ENCODE measurements around the gene FSTL4. TPM values are rescaled to one million over a fixed set of nuclear protein-coding genes. Genes with fewer than 3 reads are reported as not detected.
A peak's percentile ranks its signal among the peaks of the same experiment; 100 is the strongest.

The FSTL4 gene
- total RNA-seq, 1 experiment from 2014 or later = 2.1 TPM

DNA sequence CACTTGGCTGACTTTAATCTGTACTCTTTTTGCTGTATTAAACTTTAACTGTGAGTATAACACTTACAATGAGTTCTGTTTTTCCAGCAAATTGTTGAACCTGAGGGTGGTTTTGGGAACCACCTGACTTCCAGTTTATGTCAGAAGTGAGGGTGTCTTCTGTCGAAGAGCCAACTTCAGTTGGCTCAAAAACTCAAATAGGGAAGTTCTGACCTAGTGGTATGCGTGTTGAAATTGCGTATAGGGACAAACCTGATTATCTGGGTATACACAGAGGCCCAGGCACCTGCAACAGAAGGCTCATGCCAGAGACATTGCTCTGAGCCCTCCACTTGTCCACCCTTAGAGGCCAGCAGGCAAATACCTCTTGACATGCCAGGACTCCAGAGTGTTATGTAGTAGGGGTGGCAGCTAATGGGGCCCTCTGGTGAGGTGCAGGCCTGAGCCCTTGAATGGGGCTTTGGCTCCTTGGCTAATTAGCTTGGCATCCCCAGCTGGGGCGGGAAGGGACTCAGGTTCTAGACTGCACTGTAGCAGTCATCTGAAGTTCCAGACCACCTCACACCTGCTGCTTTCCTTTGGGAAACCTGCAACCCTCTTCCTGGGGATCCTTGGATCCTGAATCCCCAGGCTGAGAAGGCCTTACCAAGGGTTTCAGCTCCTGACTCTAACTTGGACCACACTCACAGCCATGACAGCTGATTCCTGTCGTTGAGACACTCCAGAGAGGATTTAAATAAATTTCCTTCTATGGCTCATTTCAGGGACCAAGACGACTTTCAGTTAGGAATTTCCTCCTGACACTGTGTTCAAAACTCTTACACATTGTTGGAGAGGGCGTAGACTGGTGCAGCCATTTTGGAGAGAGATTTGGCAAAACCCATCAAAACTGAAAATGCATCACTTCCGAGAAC lies 370.9 kb downstream of the FSTL4 start:
- DNase-seq (ENCODE audit: low read depth, low spot score) = no peak
- in situ Hi-C loops (cut with HindIII; ENCODE audit: low pct_unique_long_range_greater_than_20kb, low sequenced_read_pairs) = no loop called here

DNA sequence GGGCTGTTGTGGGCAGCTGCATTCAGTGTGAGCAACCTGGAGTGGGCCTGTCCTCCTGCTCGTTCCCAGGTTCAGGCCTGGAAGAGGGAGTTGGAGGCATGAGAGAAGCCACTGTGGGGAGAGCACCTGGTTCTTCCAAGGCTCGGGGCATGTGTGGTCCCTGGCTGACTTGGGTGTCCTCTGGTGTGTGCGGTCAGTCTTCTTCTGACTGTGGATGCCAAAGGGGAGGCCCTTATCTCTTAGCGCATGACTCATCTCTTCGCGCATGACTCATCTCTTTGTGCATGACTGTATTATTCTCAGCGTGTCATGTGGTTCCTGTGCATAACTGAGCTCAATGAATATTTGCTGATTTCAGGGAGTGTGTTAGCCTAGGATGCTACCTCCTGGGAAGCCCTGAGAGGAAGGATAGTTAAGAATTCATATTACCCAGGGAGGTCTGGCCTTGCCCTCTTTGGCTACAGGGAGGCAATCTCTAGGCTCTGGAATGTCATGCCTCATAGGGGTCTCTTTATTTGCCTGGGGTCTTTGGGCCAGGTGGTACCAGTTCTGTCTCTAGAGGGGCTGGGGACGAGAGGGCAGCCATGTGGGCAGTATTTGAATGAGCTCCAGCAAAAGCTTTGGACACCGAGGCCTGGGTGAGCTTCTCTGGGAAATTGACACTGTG lies 371.8 kb downstream of the FSTL4 start:
- in situ Hi-C loops (cut with HindIII; ENCODE audit: low pct_unique_long_range_greater_than_20kb, low sequenced_read_pairs) = no loop called here
- peak; percentile 97 for DNase-seq (ENCODE audit: low read depth, low spot score)

DNA sequence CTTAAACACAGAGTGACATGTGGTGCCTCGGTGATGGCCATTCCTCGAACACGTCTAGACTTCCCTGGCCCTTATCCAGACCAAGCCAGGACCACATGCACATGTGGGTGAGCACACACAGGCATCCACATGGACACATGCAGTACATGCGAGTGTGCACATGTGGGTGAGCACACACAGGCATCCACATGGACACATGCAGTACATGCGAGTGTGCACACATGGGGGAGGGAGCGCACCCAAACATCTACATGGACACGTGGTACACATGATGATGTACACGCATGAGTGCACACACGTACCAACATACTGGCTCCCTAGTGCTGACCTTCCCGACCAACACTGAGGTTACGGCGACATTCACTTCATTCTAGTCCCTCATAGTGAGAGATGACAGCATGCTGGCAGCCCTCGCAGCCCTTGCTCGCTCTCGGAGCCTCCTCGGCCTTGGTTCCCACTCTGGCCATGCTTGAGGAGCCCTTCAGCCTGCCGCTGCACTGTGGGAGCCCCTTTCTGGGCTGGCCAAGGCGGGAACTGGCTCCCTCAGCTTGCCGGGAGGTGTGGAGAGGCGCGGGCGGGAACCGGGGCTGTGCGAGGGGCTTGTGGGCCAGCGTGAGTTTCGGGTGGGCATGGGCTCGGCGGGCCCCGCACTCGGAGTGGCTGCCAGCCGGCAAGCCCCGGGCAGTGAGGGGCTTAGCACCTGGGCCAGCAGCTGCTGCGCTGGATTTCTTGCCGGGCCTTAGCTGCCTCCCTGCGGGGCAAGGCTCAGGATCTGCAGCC lies 373.7 kb downstream of the FSTL4 start:
- in situ Hi-C loops (cut with HindIII; ENCODE audit: low pct_unique_long_range_greater_than_20kb, low sequenced_read_pairs) = no loop called here
- DNase-seq (ENCODE audit: low read depth, low spot score) = no peak

DNA sequence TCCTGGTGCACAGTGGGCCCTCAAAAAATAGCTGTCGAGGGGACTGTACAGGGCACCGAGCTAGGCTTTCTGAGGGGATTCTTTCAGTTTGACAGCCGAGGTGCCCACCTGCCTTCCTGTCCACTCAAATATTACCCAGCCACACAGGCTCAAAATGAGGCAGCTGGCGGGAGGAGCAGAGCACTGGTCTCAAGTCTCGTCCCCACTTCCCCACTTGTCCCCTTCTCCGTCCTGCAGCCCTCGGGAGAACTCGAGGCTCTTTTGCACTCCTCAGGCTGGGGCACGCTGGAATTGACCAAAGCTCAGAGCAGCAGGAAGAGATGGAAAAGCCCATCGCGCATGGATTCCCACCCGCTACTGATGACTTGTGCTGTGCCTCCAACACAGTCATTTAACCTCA lies 375.4 kb downstream of the FSTL4 start:
- in situ Hi-C loops (cut with HindIII; ENCODE audit: low pct_unique_long_range_greater_than_20kb, low sequenced_read_pairs) = no loop called here
- DNase-seq (ENCODE audit: low read depth, low spot score) = no peak

DNA sequence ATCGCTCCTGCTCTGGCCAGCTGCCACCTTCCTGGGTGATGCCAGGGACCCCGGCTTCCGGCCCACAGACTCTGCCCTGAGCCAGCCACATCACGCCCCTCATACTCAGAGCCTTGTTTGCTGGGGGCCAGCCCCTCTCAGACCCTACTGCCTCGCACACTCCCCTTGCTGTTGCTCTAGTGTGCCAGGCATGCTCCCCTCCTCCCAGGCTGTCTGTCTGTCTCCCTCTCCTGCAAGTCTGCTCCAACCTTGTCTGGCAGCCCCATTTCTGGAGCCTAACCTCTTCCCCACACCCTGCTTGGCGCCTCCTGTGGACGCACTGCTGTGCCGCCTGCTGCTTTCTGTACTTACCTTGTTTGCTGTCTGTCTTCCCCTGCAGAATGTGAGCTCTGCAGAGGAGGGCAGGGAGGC lies 375.8 kb downstream of the FSTL4 start:
- in situ Hi-C loops (cut with HindIII; ENCODE audit: low pct_unique_long_range_greater_than_20kb, low sequenced_read_pairs) = no loop called here
- no peak for DNase-seq (ENCODE audit: low read depth, low spot score)

DNA sequence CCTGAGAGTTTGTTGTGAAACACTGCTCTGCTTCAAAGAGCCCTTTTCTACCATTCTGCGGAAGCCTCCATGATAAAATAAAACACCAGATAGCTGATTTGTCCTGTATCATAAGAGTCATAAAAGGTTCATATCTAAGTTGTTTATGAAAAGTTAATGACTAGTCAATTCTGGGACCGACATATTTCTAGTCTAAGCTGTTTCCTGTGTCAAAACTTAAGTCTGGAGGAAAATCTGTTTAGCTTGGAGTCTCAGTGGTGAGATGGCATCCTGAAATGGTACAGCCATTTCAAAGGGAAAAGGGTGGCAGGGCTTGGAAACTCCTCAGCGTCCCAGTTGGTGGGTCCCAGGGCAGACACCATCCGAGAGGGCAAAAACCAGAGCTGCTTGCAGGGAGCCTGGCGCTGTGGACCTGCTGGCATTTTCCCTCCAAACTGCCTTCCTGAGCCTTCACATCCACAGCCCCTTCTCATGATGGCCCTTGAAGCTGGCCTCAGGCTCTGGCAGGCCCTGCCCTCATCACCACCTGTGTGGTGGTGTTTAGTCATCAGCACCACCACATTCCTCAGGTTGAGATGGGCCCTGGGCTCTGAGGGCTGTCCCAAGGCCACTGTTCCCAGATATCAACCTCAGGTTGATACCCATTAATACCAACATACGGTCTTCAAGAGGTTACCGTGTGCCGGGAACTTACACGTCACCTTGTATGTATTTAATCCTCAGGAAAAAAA lies 376.5 kb downstream of the FSTL4 start:
- in situ Hi-C loops (cut with HindIII; ENCODE audit: low pct_unique_long_range_greater_than_20kb, low sequenced_read_pairs) = no loop called here
- DNase-seq (ENCODE audit: low read depth, low spot score) = no peak

DNA sequence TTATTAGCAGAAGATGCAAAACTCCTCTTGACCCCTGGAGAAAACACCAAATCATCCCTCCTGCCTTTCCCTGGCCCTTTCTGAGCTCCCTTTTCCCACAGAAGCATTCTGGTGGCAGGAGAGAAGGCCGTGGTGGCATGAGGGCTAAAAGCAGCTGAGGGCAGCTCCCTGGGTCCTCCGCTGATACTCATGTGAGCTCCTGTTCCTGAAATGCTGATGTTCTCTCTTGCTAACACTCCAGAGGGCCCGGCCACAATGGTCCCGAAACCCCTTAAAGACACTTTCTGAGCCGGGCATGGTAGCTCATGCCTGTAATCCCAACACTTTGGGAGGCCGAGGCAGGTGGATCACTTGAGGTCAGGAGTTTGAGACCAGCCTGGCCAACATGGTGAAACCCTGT lies 377.4 kb downstream of the FSTL4 start:
- DNase-seq (ENCODE audit: low read depth, low spot score) = no peak
- in situ Hi-C loops (cut with HindIII; ENCODE audit: low pct_unique_long_range_greater_than_20kb, low sequenced_read_pairs) = no loop called here

DNA sequence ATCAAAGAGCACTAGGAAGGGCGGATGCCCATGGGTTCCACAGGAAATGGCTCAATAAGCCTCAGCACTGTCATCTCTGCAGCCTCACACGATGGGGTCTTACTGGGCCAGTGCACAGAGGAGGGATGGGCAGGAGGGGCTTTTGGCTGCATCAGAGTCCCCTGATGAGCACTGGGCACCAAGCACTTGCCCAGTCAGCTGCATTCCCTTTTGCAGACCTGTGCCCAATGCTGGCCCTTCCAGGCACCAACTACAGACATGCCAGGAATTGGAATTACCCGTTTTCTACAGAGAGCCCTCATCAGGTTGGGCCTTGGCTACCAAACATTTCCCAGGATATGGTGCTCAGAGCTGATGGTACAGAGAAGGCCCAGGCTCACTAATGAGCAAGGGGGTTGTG lies 378.1 kb downstream of the FSTL4 start:
- in situ Hi-C loops (cut with HindIII; ENCODE audit: low pct_unique_long_range_greater_than_20kb, low sequenced_read_pairs) = no loop called here
- DNase-seq (ENCODE audit: low read depth, low spot score) = no peak

DNA sequence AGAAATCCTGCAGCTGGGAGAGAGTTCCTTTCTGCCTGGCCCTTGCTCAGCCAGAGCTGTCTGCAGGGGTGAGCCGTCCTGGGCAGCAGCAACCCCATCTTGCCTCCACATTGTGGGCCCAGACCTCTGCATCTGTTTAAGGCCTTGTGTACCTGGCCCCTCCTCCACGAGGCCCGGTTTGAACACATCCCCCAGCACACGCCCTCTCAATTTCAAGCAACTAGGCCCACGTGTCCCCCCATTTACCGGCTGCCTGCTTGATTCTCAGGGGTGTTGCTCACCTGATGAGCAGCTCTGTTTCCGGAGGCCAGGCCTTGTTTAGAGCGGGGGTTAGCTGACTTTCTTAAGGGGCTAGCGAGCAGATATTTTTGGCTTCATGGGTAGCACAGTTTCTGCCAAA lies 378.7 kb downstream of the FSTL4 start:
- in situ Hi-C loops (cut with HindIII; ENCODE audit: low pct_unique_long_range_greater_than_20kb, low sequenced_read_pairs) = no loop called here
- DNase-seq (ENCODE audit: low read depth, low spot score) = no peak

DNA sequence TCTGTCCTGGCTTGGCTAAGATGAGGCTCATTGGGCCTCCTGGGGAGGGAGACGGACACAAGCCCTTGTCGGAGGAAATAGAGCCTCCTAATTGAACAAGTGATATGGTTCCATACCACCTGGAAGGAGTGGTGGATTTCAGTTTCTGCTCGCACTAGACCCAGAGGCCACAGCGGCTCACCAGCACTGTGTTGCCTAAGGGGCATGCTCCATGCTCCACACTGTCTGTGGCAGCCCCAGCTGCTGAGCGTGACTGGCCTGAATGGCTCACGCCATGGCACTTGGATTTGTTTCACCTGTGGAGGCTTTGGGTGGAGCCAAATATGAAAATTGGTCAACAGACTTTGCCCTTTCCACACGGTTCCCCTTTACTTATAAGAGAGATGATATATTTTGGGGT lies 379.4 kb downstream of the FSTL4 start:
- in situ Hi-C loops (cut with HindIII; ENCODE audit: low pct_unique_long_range_greater_than_20kb, low sequenced_read_pairs) = no loop called here
- DNase-seq (ENCODE audit: low read depth, low spot score) = no peak

DNA sequence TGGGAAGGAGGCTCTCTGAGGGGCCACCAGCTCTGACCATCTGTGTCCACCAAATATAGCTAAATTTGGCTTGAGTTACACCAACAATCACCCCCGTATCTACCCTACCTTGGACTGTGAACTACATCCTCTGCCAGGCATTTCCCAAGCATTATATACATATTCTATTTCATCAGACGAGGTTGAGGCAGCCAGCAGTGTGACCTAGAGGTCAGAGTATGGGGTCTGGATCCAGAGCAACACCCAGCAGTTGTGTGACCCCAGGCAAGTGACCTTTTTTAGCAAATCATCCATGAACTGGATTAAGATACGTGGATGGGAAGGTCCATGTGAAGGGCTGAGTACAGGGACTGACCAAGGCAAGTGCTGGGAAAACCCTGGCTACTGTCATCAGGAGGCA lies 379.9 kb downstream of the FSTL4 start:
- no peak for DNase-seq (ENCODE audit: low read depth, low spot score)
- in situ Hi-C loops (cut with HindIII; ENCODE audit: low pct_unique_long_range_greater_than_20kb, low sequenced_read_pairs) = no loop called here

DNA sequence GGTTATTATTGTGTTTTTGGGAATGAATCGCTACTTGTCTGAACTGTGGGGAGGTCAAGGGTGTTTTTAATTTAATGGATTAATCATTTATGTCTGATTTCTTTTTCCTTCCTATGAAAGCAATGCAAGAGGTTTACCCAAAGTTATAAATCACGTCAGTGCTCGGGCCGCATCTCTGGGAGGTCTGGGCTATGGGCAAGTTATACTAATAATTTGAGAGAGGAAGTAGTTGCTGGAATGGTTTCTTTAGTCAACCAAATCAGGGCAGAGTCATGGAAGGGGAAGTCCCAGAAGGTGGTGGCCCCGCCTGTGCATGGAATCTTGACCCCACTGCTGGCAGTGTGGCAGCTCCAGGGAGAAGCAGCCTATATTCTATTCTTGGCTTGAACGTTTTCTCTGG lies 380.3 kb downstream of the FSTL4 start:
- no peak for DNase-seq (ENCODE audit: low read depth, low spot score)

DNA sequence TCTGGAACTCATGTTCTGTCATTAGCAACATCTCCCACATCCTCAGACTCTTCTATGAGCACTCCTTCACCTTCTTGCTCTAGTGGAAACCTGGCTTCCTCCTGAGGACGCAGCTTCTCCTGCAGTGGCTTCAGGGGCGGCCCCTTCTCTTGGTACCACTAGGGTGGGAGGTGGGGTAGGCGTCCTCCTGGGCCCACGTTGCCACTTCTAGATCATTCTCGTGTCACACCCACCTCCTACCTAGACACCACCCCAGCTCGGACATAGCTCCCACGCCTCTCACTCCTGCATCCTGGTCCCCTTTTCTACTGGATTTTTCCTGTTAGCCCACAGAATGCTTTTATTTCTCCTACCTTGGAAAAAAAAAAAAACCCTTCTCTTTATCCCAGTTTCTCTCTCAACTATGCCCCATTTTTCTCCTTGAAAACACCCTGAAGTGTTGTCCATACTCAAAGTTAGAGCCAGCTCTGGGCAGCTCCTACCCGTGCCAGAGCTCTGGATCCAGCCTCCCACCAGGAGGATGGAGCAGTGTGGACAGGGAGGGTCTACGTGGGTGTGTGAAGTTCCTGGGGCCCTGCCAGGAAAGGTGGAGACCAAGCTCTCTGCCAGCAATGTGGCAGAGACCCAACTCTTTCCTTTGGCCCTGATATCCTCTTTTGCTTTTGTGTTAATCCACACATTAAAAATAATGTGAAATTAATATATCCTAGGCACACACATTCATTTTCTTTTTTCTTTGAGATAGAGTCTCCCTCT lies 381.3 kb downstream of the FSTL4 start:
- in situ Hi-C loops (cut with HindIII; ENCODE audit: low pct_unique_long_range_greater_than_20kb, low sequenced_read_pairs) = no loop called here
- DNase-seq (ENCODE audit: low read depth, low spot score) = no peak

More for the DNA sequence above, 380.3 kb downstream of the FSTL4 start:
- in situ Hi-C loops (cut with HindIII; ENCODE audit: low pct_unique_long_range_greater_than_20kb, low sequenced_read_pairs) = no loop called here

DNA sequence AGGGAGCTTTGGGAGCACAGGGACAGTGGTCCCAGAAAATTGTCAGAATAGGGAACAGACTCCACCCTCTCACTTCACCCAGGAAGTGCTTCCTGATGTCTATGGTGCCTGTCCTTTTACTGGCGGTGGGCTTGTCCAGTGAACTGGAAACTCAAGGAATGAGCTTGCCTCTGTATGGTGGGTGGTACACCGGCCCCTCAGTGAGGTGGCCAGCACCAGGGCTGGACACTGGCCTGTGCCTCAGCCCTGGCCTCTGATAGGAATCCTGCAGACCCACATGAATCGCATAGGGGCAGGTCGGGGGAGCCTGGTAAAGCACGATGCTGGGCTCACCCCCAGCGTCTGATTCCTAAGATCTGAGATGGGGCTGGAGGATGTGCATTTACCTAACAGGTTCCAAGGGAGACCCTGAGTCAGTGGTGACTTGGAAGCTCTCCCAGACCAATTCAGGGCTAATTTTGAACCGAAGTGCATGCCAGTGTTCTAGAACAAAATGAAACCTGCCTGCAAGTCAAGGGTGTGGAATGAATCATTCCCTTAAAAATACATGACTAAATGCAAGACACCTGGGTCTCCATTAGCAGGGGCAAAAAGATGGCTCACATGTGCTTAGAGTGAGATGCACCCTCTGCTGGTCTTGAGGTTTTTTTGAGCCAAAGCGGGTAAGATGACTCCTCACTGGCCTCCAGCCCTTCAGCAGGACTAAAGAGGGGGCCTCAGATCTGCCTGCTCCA lies 382.2 kb downstream of the FSTL4 start:
- DNase-seq (ENCODE audit: low read depth, low spot score) = no peak
- in situ Hi-C loops (cut with HindIII; ENCODE audit: low pct_unique_long_range_greater_than_20kb, low sequenced_read_pairs) = no loop called here

DNA sequence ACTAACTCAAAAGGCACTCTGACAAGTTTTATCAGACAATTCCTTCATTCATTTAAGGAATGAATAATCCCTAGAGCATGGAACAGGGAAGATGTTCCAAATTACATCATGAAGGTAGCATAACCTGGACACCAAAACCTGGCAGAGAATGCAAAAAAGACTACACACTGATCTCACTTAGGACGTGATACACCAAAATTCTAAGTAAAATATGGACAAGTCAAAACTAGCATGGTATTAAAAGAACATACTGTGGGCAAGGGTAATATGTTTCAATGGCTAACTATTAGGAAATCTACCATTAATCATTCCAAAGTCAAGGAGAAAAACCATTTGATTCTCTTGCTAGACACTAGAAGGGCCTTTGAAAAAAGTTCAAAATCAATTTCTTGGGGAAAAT lies 384.0 kb downstream of the FSTL4 start:
- no peak for DNase-seq (ENCODE audit: low read depth, low spot score)
- in situ Hi-C loops (cut with HindIII; ENCODE audit: low pct_unique_long_range_greater_than_20kb, low sequenced_read_pairs) = no loop called here

DNA sequence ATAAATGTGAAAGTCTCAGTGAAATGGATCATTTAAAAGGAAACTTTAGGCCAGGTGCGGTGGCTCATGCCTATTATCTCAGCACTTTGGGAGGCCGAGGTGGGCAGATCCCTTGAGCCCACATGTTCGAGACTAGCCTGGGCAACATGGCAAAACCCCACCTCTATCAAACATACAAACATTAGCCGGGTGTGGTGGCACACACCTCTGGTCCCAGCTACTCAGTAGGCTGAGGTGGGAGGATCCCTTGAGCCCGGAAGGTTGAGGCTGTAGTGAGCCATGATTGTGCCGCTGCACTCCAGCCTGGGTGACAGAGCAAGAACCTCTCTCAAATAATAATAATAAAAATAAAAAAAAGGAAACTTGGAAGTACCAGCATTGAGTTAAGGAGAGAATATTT lies 384.4 kb downstream of the FSTL4 start:
- no peak for DNase-seq (ENCODE audit: low read depth, low spot score)
- in situ Hi-C loops (cut with HindIII; ENCODE audit: low pct_unique_long_range_greater_than_20kb, low sequenced_read_pairs) = no loop called here

DNA sequence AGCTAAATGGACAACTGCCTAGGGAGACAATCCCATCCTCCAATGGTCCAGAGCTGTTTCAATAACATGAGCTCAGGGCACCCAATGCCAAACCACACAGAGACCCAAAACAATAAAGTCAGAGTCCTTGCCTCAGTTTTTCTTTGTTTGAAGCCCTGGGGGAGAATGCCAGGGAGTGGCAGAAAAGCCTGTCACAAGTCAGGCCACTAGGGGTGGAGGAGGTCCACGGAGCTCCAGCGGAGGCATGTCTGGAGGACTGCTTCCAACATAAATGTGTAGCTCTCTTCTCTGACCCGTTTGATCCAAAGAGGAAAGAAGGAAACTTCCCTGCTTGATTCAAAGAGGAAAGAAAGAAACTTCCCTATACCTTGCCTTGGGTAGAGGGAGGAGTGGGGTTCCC lies 385.3 kb downstream of the FSTL4 start:
- in situ Hi-C loops (cut with HindIII; ENCODE audit: low pct_unique_long_range_greater_than_20kb, low sequenced_read_pairs) = no loop called here
- DNase-seq (ENCODE audit: low read depth, low spot score) = no peak
